GM12801 (cell line): Measurements from ENCODE around the gene TBX18.

ENCODE experiments used
- CTCF ChIP-seq: IDR thresholded peaks from one replicate; pipeline ENCODE4 v1.5.1; 2011; ENCODE audit warnings: control low read depth; ENCODE audit not compliant: insufficient read length; ENCODE audit errors: extremely low read depth

The TBX18 gene

GRCh38 chr6:84779380-84779779 is 15.0 kb upstream of the TBX18 start:
- TF ChIP-seq CTCF: no peak

GRCh38 chr6:84777888-84778287 is 13.5 kb upstream of the TBX18 start:
- no peak for TF ChIP-seq CTCF

GRCh38 chr6:84776392-84776791 is 12.0 kb upstream of the TBX18 start:
- TF ChIP-seq CTCF: no peak

GRCh38 chr6:84775751-84776150 is 11.4 kb upstream of the TBX18 start:
- no peak for TF ChIP-seq CTCF

- no peak for TF ChIP-seq CTCF
Observed at GRCh38 chr6:84774985-84775284, 10.5 kb upstream of the TBX18 start.

- no peak for TF ChIP-seq CTCF
Observed at GRCh38 chr6:84774157-84774984, 10.0 kb upstream of the TBX18 start.

GRCh38 chr6:84773431-84774156 is 9.2 kb upstream of the TBX18 start:
- TF ChIP-seq CTCF: no peak
